ENCODE results near the gene ATP1B1.

- TF ChIP-seq, protein P1, sequence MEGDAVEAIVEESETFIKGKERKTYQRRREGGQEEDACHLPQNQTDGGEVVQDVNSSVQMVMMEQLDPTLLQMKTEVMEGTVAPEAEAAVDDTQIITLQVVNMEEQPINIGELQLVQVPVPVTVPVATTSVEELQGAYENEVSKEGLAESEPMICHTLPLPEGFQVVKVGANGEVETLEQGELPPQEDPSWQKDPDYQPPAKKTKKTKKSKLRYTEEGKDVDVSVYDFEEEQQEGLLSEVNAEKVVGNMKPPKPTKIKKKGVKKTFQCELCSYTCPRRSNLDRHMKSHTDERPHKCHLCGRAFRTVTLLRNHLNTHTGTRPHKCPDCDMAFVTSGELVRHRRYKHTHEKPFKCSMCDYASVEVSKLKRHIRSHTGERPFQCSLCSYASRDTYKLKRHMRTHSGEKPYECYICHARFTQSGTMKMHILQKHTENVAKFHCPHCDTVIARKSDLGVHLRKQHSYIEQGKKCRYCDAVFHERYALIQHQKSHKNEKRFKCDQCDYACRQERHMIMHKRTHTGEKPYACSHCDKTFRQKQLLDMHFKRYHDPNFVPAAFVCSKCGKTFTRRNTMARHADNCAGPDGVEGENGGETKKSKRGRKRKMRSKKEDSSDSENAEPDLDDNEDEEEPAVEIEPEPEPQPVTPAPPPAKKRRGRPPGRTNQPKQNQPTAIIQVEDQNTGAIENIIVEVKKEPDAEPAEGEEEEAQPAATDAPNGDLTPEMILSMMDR (conservative IDR thresholded peaks at IDR 0.05; ENCODE audit: low read depth, low read length), result no peak
- no peak for TF ChIP-seq EZH2 (IDR thresholded peaks at IDR 0.05; ENCODE audit: borderline replicate concordance, low read depth, low read length, poor library complexity, severe bottlenecking)
These were observed 3.7 kb downstream of the ATP1B1 start for GRCh38 chr1:169110236-169110635.

Measured in A673 (cell line).